NB4 (cell line): ENCODE measurements around the gene TOR2A.

Experiments used
- DNase-seq: peaks from one replicate; pipeline ENCODE4 v3.0.0; 2010; ENCODE audit warnings: low read depth
- H3K4me3 ChIP-seq: one replicate; pipeline ENCODE4 v1.5.1; 2011; ENCODE audit warnings: mild to moderate bottlenecking, low read depth, low read length, moderate library complexity
- CTCF ChIP-seq: IDR thresholded peaks from one replicate; pipeline ENCODE4 v1.5.1; 2012; ENCODE audit warnings: low read depth, low read length
- MYC ChIP-seq: IDR thresholded peaks from 2 replicates; pipeline ENCODE4 v1.6.1; 2011; ENCODE audit warnings: low read depth, low read length
- POLR2A ChIP-seq: IDR thresholded peaks from 2 replicates; pipeline ENCODE4 v1.6.1; 2011; ENCODE audit warnings: mild to moderate bottlenecking; ENCODE audit not compliant: insufficient read length; ENCODE audit errors: extremely low read depth
- TF ChIP-seq, protein P1 (sequence below): IDR thresholded peaks from 2 replicates; pipeline ENCODE4 v1.6.1; 2011; ENCODE audit warnings: low read depth, low read length

Gene TOR2A

GRCh38 chr9:127714020-127714750 is 20.9 kb downstream of the TOR2A start:
- no peak for TF ChIP-seq MYC
- TF ChIP-seq CTCF, result no peak
- no peak for TF ChIP-seq POLR2A
- TF ChIP-seq, protein P1, sequence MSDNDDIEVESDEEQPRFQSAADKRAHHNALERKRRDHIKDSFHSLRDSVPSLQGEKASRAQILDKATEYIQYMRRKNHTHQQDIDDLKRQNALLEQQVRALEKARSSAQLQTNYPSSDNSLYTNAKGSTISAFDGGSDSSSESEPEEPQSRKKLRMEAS, result no peak
- no peak for DNase-seq
- H3K4me3 ChIP-seq, result peak overlapping the region; percentile 14

DNA sequence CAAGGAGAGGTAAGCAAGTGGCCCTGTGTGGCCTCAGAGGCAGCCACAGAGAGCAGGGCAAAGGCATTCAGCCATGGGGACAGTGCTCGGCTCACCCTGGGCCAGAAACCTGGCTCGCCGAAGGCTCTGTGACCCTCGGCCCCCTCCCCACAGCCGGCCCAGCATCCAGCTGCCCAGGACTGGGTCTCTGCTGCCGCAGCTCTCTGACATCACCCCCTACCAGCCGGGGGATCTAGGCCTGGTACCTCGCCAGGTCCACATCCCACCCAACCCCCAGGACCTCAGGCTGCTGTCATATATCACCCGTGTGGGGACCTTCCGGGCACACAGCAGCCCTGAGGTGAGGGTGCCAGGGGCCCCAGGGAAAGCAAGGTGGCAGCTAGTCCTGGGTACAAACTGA is 22.2 kb downstream of the TOR2A start:
- DNase-seq, result no peak
- TF ChIP-seq CTCF, result no peak
- TF ChIP-seq MYC, result no peak
- TF ChIP-seq POLR2A, result no peak
- TF ChIP-seq, protein P1, result no peak
- H3K4me3 ChIP-seq, result no peak overlapping the region

- H3K4me3 ChIP-seq, result no peak overlapping the region
- TF ChIP-seq POLR2A (no peak), MYC (no peak), CTCF (no peak)
- TF ChIP-seq, protein P1, result no peak
- no peak for DNase-seq
These were observed 22.7 kb downstream of the TOR2A start for GRCh38 chr9:127712371-127712770.

DNA sequence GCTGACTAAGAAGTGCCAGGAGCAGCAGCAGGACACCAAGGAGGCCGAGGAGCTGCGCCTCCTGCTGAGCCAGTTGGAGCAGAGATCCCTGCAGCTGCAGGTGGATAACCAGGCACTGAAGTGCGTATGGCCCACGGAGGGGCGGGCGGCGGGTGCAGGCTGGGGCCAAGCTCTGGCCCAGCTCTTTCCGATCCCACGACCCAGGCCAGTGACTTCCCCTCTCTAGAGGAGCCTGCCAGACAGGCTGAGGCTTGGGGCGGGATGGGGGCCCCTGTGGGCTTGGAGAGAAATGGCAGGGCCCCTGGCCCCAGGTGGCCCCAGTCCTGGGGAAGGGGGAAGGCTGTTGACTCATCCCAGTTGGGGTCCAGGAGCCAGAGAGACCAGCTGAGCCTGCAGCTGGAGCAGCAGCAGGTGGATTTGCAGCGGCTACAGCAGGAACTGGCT is 23.2 kb downstream of the TOR2A start:
- DNase-seq, result peak; percentile 66
- no peak overlapping the region for H3K4me3 ChIP-seq
- no peak for TF ChIP-seq POLR2A
- TF ChIP-seq MYC, result no peak
- TF ChIP-seq CTCF, result no peak
- TF ChIP-seq, protein P1, result no peak

DNA sequence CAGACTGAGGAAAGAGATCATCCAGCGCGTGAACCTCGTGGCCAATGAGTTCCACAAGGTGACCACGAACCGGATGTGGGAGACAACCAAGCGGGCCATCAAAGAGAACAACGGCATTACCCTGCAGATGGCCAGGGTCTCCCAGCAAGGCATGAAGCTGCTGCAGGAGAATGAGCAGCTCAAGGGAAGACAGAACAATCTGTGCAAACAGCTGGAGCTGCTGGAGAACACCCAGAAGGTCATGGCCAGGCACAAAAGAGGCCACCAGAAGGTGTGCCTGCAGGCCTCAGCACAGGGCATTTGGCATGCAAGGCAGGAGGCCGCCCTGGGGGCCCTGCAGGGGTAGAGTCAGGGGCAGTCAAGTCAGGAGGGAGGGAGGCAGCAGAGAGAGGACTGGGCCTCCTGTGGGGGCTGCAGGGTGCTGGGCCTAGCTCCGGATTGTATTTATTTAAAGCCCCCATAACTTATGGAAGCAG is 23.8 kb downstream of the TOR2A start:
- H3K4me3 ChIP-seq, result no peak overlapping the region
- TF ChIP-seq, protein P1, result peak; percentile 86
- TF ChIP-seq CTCF (no peak), POLR2A (no peak), MYC (peak; percentile 84)
- peak; percentile 87 for DNase-seq
